ENCODE measurements around the gene TMEM35B.
"Not testable (repeated sequence)": the region's sequence is repeated elsewhere in the genome, so short reads cannot be mapped to it uniquely, and the experiment has no call there.

DNA sequence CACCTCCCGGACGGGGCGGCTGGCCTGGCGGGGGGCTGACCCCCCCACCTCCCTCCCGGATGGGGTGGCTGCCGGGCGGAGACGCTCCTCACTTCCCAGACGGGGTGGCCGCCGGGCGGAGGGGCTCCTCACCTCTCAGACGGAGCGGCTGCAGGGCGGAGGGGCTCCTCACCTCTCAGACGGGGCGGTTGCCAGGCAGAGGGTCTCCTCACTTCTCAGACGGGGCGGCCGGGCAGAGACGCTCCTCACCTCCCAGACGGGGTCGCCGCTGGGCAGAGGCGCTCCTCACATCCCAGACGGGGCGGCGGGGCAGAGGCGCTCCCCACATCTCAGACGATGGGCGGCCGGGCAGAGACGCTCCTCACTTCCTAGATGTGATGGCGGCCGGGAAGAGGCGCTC is 17.5 kb downstream of the TMEM35B start:
- TF ChIP-seq, protein P1, sequence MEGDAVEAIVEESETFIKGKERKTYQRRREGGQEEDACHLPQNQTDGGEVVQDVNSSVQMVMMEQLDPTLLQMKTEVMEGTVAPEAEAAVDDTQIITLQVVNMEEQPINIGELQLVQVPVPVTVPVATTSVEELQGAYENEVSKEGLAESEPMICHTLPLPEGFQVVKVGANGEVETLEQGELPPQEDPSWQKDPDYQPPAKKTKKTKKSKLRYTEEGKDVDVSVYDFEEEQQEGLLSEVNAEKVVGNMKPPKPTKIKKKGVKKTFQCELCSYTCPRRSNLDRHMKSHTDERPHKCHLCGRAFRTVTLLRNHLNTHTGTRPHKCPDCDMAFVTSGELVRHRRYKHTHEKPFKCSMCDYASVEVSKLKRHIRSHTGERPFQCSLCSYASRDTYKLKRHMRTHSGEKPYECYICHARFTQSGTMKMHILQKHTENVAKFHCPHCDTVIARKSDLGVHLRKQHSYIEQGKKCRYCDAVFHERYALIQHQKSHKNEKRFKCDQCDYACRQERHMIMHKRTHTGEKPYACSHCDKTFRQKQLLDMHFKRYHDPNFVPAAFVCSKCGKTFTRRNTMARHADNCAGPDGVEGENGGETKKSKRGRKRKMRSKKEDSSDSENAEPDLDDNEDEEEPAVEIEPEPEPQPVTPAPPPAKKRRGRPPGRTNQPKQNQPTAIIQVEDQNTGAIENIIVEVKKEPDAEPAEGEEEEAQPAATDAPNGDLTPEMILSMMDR (IDR thresholded peaks at IDR 0.05), result not testable (repeated sequence)
- not testable (repeated sequence) for TF ChIP-seq POLR2A, EP300, POLR2AphosphoS5 (IDR thresholded peaks at IDR 0.05)

All from gastroesophageal sphincter (tissue), 3 donors.